ENCODE data around the gene XPR1.

XPR1 gene

GRCh38 chr1:180916771-180917170 lies 284.9 kb downstream of the XPR1 start:
- no peak for DNase-seq (ENCODE audit: low read depth)

- no peak for DNase-seq (ENCODE audit: low read depth)
Measured at GRCh38 chr1:180917306-180918065, 285.7 kb downstream of the XPR1 start.

- DNase-seq (ENCODE audit: low read depth), result no peak
Measured at GRCh38 chr1:180918519-180918918, 286.7 kb downstream of the XPR1 start.

GRCh38 chr1:180919183-180919700 lies 287.4 kb downstream of the XPR1 start:
- no peak for DNase-seq (ENCODE audit: low read depth)

GRCh38 chr1:180920193-180920592 lies 288.4 kb downstream of the XPR1 start:
- DNase-seq (ENCODE audit: low read depth), result no peak

- no peak for DNase-seq (ENCODE audit: low read depth)
Measured at GRCh38 chr1:180920702-180921101, 288.9 kb downstream of the XPR1 start.

- DNase-seq (ENCODE audit: low read depth), result no peak
Measured at GRCh38 chr1:180921386-180921785, 289.6 kb downstream of the XPR1 start.

GRCh38 chr1:180921891-180922630 lies 290.2 kb downstream of the XPR1 start:
- DNase-seq (ENCODE audit: low read depth), result no peak

GRCh38 chr1:180922631-180923015 lies 290.8 kb downstream of the XPR1 start:
- no peak for DNase-seq (ENCODE audit: low read depth)

- DNase-seq (ENCODE audit: low read depth), result no peak
Measured at GRCh38 chr1:180923021-180923841, 291.4 kb downstream of the XPR1 start.

- DNase-seq (ENCODE audit: low read depth), result no peak
Measured at GRCh38 chr1:180923887-180924286, 292.1 kb downstream of the XPR1 start.

GRCh38 chr1:180924939-180925338 lies 293.1 kb downstream of the XPR1 start:
- DNase-seq (ENCODE audit: low read depth), result no peak

- DNase-seq (ENCODE audit: low read depth), result no peak
Measured at GRCh38 chr1:180925471-180926051, 293.7 kb downstream of the XPR1 start.

- no peak for DNase-seq (ENCODE audit: low read depth)
Measured at GRCh38 chr1:180926164-180926981, 294.6 kb downstream of the XPR1 start.

GRCh38 chr1:180927348-180927747 lies 295.5 kb downstream of the XPR1 start:
- no peak for DNase-seq (ENCODE audit: low read depth)

GRCh38 chr1:180927841-180928240 lies 296.0 kb downstream of the XPR1 start:
- no peak for DNase-seq (ENCODE audit: low read depth)

- DNase-seq (ENCODE audit: low read depth), result no peak
Measured at GRCh38 chr1:180928331-180929230, 296.8 kb downstream of the XPR1 start.

GRCh38 chr1:180929389-180929788 lies 297.6 kb downstream of the XPR1 start:
- no peak for DNase-seq (ENCODE audit: low read depth)

- DNase-seq (ENCODE audit: low read depth), result no peak
Measured at GRCh38 chr1:180930687-180931086, 298.9 kb downstream of the XPR1 start.

GRCh38 chr1:180931529-180931928 lies 299.7 kb downstream of the XPR1 start:
- no peak for DNase-seq (ENCODE audit: low read depth)

Data from GM04503 (cell line).